Lower lobe of right lung (tissue), 2 donors: ENCODE results near the gene INHBB. TPM values are rescaled to one million over a fixed set of nuclear protein-coding genes. Genes with fewer than 3 reads are reported as not detected.

ENCODE experiments used
- ATAC-seq, 2 donors: fragments of 200-7000 bp; cut with Tn5 transposase; one replicate each; pipeline ENCODE4 v1.9.1; 2020 to 2022; ENCODE audit warnings: mild to moderate bottlenecking in 2 of 2, moderate library complexity in 2 of 2
- DNase-seq: peaks from one replicate; pipeline ENCODE4 v3.0.0-alpha.2; 2020
- H3K27ac ChIP-seq: fragments of 200-600 bp; one replicate; pipeline ENCODE4 v1.8.0; 2022
- H3K27me3 ChIP-seq: fragments of 200-600 bp; one replicate; pipeline ENCODE4 v1.8.0; 2022; ENCODE audit warnings: low read depth
- H3K36me3 ChIP-seq: fragments of 200-600 bp; one replicate; pipeline ENCODE4 v1.8.0; 2022; ENCODE audit warnings: mild to moderate bottlenecking
- H3K4me1 ChIP-seq: fragments of 200-600 bp; one replicate; pipeline ENCODE4 v1.8.0; 2022
- H3K4me3 ChIP-seq: fragments of 200-600 bp; one replicate; pipeline ENCODE4 v1.8.0; 2022; ENCODE audit warnings: mild to moderate bottlenecking
- H3K9me3 ChIP-seq: fragments of 200-600 bp; one replicate; pipeline ENCODE4 v1.8.0; 2022
- CTCF ChIP-seq: fragments of 200-600 bp; IDR thresholded peaks from one replicate; pipeline ENCODE4 v1.8.0; 2022; ENCODE audit warnings: antibody characterized with exemption, mild to moderate bottlenecking
- intact Hi-C: fragments of 100-400 bp; cut with DNase I; formaldehyde crosslinking; loops from one replicate; pipeline ENCODE4 v1.11.0; 2022
- total RNA-seq: library from RNA; stranded (reverse); fragmentation: NEBNext Ultra II Directional; extraction: Animal tissue kit (Norgen Biotek cat#: 25700); gene quantifications from one replicate; pipeline ENCODE4 v1.2.1, GENCODE V29; 2021
- donor health status: DM: no; HTN: yes; CAD: no; lungs with severe emphysema.

The INHBB gene
- total RNA-seq, 1 donor from 2014 or later: 5.2 TPM

GRCh38 chr2:120353931-120354330 lies 8.0 kb downstream of the INHBB start:
- no peak for ATAC-seq

GRCh38 chr2:120354467-120354866 lies 8.5 kb downstream of the INHBB start:
- H3K27ac ChIP-seq: no peak overlapping the region
- H3K27me3 ChIP-seq: peaks cover 11% of the 10 kb centered on the region
- H3K9me3 ChIP-seq: no peaks in the 10 kb centered on the region
- H3K36me3 ChIP-seq: peaks cover 4% of the 10 kb centered on the region
- DNase-seq (no peak), ATAC-seq (no peak)
- H3K4me3 ChIP-seq: no peak overlapping the region
- no peaks in the 10 kb centered on the region for H3K4me1 ChIP-seq
- intact Hi-C loops: no loop called here
- no peak for TF ChIP-seq CTCF

More at GRCh38 chr2:120353931-120354330, 8.0 kb downstream of the INHBB start:
- no peaks in the 10 kb centered on the region for H3K9me3 ChIP-seq
- TF ChIP-seq CTCF: no peak
- H3K4me1 ChIP-seq: no peaks in the 10 kb centered on the region
- no peak for DNase-seq
- peaks cover 4% of the 10 kb centered on the region for H3K36me3 ChIP-seq
- intact Hi-C loops: no loop called here
- H3K27me3 ChIP-seq: peaks cover 16% of the 10 kb centered on the region
- no peak overlapping the region for H3K27ac ChIP-seq
- no peak overlapping the region for H3K4me3 ChIP-seq

GRCh38 chr2:120354935-120355779 lies 9.2 kb downstream of the INHBB start:
- DNase-seq (no peak), ATAC-seq (no peak)
- Histone ChIP-seq H3K27me3 (peaks cover 4% of the 10 kb centered on the region), H3K4me1 (no peaks in the 10 kb centered on the region), H3K9me3 (no peaks in the 10 kb centered on the region), H3K27ac (no peak overlapping the region), H3K36me3 (no peaks in the 10 kb centered on the region), H3K4me3 (no peak overlapping the region)
- intact Hi-C loops: no loop called here
- no peak for TF ChIP-seq CTCF

- no peak overlapping the region for H3K4me3 ChIP-seq
- no peak overlapping the region for H3K27ac ChIP-seq
- H3K27me3 ChIP-seq: peaks cover 4% of the 10 kb centered on the region
- DNase-seq (no peak), ATAC-seq (no peak)
- no peaks in the 10 kb centered on the region for H3K9me3 ChIP-seq
- no peaks in the 10 kb centered on the region for H3K4me1 ChIP-seq
- intact Hi-C loops: no loop called here
- TF ChIP-seq CTCF: no peak
- H3K36me3 ChIP-seq: no peaks in the 10 kb centered on the region
Measured at GRCh38 chr2:120355780-120356266, 9.9 kb downstream of the INHBB start.

- H3K36me3 ChIP-seq: no peaks in the 10 kb centered on the region
- ATAC-seq: no peak
- DNase-seq: no peak
- no peaks in the 10 kb centered on the region for H3K9me3 ChIP-seq
- intact Hi-C loops: no loop called here
- H3K4me3 ChIP-seq: no peak overlapping the region
- H3K27ac ChIP-seq: no peak overlapping the region
- TF ChIP-seq CTCF: no peak
- no peaks in the 10 kb centered on the region for H3K4me1 ChIP-seq
- peaks cover 4% of the 10 kb centered on the region for H3K27me3 ChIP-seq
Measured at GRCh38 chr2:120357768-120358167, 11.8 kb downstream of the INHBB start.
